Measurements from ENCODE around the gene CYP17A1.

CYP17A1 gene, protein sequence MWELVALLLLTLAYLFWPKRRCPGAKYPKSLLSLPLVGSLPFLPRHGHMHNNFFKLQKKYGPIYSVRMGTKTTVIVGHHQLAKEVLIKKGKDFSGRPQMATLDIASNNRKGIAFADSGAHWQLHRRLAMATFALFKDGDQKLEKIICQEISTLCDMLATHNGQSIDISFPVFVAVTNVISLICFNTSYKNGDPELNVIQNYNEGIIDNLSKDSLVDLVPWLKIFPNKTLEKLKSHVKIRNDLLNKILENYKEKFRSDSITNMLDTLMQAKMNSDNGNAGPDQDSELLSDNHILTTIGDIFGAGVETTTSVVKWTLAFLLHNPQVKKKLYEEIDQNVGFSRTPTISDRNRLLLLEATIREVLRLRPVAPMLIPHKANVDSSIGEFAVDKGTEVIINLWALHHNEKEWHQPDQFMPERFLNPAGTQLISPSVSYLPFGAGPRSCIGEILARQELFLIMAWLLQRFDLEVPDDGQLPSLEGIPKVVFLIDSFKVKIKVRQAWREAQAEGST

DNA sequence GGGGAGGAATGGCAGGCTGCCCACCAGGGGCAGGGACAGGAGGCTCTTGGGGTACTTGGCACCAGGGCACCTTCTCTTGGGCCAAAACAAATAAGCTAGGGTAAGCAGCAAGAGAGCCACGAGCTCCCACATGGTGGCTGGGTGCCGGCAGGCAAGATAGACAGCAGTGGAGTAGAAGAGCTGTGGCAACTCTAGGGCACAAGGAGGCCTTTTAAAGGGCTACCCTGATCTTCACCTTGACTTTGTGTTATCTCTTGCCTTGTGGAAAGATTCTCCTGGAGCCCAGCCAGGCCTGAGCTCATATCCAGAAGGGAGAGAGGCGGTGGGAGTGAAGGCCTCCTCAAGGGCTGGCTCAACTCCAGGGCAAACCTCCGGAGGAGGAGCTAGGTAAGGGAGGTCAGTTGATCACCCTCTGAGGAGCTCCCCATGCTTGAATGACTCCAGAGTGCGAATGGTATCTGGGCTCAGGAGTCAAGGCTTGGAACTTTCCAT is at the start of gene CYP17A1:
Gene CYP17A1 (minus strand): TSS at position 184 of the 492 bp plus-strand sequence. CDS start 52 bp downstream, at position 132.
- no peak within 1 kb of the TSS for H3K9ac ChIP-seq (ENCODE audit: low read length)

DNA sequence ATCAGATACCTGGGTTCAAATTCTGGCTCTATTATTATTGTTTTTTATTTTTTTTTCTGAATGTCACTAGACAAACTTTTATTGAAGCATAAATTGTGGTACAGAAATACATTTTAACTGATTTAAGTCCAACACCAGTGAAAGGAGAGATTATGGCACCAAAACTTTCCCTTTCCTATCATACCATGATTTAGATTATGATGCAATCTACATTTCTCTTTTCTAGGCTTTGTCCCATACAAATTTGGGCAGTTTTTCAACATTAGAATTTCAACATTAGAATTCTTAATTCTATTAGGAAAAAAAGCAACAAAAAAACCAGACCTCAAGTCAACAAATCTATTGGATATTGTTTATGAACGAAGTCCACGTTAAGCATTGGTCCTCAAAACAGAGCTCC is 43.0 kb upstream of the CYP17A1 start:
- no peak overlapping the region for H3K4me3 ChIP-seq (ENCODE audit: low read length)
- H3K27me3 ChIP-seq (ENCODE audit: control insufficient read depth, insufficient read depth, low read length): no peaks in the 10 kb centered on the region
- H3K9ac ChIP-seq (ENCODE audit: low read length): no peak overlapping the region
- no peaks in the 10 kb centered on the region for H3K36me3 ChIP-seq (ENCODE audit: control insufficient read depth, insufficient read depth, low read length)
- no peaks in the 10 kb centered on the region for H3K9me3 ChIP-seq (ENCODE audit: control insufficient read depth, low read length)
- H3K4me1 ChIP-seq (ENCODE audit: control insufficient read depth, insufficient read depth, low read length): no peaks in the 10 kb centered on the region

More for the DNA sequence above, at the start of gene CYP17A1:
- peaks cover 14% of the 10 kb centered on the region for H3K4me1 ChIP-seq (ENCODE audit: control insufficient read depth, insufficient read depth, low read length)
- H3K4me3 ChIP-seq (ENCODE audit: low read length): no peak within 1 kb of the TSS
- no peaks in the 10 kb centered on the region for H3K36me3 ChIP-seq (ENCODE audit: control insufficient read depth, insufficient read depth, low read length)
- H3K9me3 ChIP-seq (ENCODE audit: control insufficient read depth, low read length): peaks cover 6% of the 10 kb centered on the region
- H3K27me3 ChIP-seq (ENCODE audit: control insufficient read depth, insufficient read depth, low read length): no peaks in the 10 kb centered on the region

DNA sequence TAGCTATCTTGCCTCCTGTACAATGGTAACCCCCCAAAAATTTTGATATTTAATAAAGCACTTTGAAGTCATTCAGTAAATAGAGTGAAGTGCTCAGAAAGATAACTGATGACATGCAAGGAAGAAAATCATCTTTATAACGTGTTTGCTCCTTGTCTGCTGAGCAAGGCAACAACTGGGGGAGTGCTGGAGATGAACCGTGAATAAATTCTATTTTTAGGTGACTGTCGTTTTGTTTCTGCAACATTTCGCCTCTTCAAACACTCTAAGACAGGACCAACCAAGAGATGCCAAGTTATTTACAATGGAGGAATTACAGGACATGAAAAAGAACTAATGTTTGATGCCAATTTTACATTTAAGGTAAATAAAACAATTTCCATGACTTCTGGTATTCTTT is 41.4 kb upstream of the CYP17A1 start:
- Histone ChIP-seq H3K9me3 (ENCODE audit: control insufficient read depth, low read length) (no peaks in the 10 kb centered on the region), H3K36me3 (ENCODE audit: control insufficient read depth, insufficient read depth, low read length) (no peaks in the 10 kb centered on the region), H3K9ac (ENCODE audit: low read length) (no peak overlapping the region), H3K27me3 (ENCODE audit: control insufficient read depth, insufficient read depth, low read length) (no peaks in the 10 kb centered on the region), H3K4me3 (ENCODE audit: low read length) (no peak overlapping the region), H3K4me1 (ENCODE audit: control insufficient read depth, insufficient read depth, low read length) (no peaks in the 10 kb centered on the region)

DNA sequence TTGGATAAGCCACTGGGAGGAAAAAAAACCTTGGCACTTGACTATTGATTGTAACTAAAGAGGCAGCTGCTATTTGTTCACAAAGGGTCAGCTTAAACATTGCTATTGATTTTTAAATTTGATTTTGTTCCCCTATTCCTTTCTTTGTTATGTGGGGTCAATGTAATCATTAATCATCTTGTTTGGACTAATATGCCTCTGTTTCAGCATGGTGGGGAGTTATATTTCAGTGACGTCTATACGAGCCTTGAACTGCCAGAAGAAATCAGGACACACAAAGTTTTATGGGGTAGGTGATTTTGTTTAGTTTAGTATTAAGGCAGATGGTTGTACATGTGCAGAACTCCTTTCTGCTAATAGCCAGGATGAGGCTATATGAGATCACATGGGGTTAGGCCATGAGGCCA is 39.5 kb upstream of the CYP17A1 start:
- Histone ChIP-seq H3K36me3 (ENCODE audit: control insufficient read depth, insufficient read depth, low read length) (no peaks in the 10 kb centered on the region), H3K4me3 (ENCODE audit: low read length) (no peak overlapping the region), H3K9me3 (ENCODE audit: control insufficient read depth, low read length) (no peaks in the 10 kb centered on the region), H3K4me1 (ENCODE audit: control insufficient read depth, insufficient read depth, low read length) (no peaks in the 10 kb centered on the region), H3K27me3 (ENCODE audit: control insufficient read depth, insufficient read depth, low read length) (no peaks in the 10 kb centered on the region), H3K9ac (ENCODE audit: low read length) (no peak overlapping the region)

DNA sequence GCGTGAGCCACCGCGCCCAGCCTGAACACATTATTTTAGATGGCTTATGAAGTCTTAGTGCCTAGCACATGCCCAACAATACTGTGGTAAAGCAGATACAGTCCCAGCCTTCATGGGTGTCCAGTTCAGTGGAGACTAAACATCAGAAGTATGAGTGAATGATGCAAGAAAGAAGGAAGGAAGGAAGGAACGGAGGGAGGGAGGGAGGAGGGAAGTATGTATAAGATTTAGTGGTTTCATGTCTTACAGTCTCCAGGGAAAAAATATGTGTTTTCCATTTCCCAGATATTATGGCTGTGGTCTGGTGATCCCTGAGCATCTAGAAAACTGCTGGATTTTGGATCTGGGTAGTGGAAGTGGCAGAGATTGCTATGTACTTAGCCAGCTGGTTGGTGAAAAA is 35.0 kb upstream of the CYP17A1 start:
- H3K4me3 ChIP-seq (ENCODE audit: low read length): no peak overlapping the region
- H3K9ac ChIP-seq (ENCODE audit: low read length): no peak overlapping the region
- H3K4me1 ChIP-seq (ENCODE audit: control insufficient read depth, insufficient read depth, low read length): peaks cover 9% of the 10 kb centered on the region
- no peaks in the 10 kb centered on the region for H3K36me3 ChIP-seq (ENCODE audit: control insufficient read depth, insufficient read depth, low read length)
- H3K27me3 ChIP-seq (ENCODE audit: control insufficient read depth, insufficient read depth, low read length): peaks cover 8% of the 10 kb centered on the region
- no peaks in the 10 kb centered on the region for H3K9me3 ChIP-seq (ENCODE audit: control insufficient read depth, low read length)

DNA sequence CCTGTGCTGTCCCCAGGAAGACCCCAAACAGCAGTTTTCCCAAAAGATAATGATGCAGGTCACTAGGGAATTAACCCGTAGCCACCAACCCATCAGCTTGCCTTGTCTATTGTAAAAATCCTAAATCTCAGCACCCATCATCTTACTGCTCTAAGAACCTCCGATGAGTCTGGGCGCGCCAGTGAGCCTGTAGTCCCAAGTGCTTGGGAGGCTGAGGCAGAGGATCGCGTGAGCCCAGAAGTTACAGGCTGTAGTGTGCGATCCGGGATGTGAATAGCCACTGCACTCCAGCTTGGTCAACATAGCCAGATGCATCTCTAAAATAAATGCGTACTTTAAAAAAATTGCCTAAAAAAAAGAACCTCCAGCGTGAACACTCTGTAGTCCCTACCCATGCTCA is 33.0 kb upstream of the CYP17A1 start:
- no peaks in the 10 kb centered on the region for H3K36me3 ChIP-seq (ENCODE audit: control insufficient read depth, insufficient read depth, low read length)
- peaks cover 9% of the 10 kb centered on the region for H3K4me1 ChIP-seq (ENCODE audit: control insufficient read depth, insufficient read depth, low read length)
- H3K9me3 ChIP-seq (ENCODE audit: control insufficient read depth, low read length): no peaks in the 10 kb centered on the region
- no peak overlapping the region for H3K4me3 ChIP-seq (ENCODE audit: low read length)
- H3K27me3 ChIP-seq (ENCODE audit: control insufficient read depth, insufficient read depth, low read length): peaks cover 8% of the 10 kb centered on the region
- no peak overlapping the region for H3K9ac ChIP-seq (ENCODE audit: low read length)

DNA sequence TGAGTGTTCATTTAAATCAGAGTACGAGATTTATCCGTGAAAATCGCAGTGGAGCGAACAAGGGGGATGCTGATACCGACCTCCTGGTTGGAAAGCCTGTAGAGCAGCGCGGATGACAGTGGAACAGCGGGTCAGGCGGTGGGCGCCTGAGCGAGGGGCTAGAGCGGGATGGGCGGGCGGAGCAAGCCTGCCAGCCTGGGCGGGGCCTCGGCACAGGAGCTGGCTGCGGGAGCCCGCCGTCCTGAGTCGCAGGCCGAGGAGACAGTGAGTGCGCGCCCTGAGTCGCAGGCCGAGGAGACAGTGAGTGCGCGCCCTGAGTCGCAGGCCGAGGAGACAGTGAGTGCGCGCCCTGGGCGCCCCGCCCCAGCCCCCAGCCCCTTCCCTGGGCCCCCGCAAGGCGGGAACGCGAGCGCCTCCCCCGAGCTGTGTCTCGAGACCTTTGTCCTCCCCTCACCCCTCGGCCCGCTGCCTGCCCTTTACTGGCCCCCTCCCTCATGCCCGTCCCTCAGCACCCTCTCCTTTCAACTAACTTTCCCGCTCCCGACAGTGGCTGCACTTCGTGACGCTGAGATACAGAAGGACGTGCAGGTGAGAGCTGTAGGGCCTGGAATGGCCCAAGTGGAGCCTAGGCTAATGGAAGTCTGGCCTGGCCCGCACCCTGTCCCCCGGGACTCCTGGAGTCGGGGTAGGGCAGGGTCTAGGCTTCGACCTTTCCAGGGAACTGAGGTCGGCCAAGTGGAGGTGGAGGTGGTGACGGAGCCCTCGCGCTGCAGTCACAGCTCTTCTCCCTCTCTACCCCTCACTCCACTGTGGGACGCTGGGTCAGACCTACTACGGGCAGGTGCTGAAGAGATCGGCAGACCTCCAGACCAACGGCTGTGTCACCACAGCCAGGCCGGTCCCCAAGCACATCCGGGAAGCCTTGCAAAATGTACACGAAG is 32.3 kb upstream of the CYP17A1 start, which contains the start of gene AS3MT:
Gene AS3MT (plus strand): TSS at position 213 of the 941 bp plus-strand sequence. CDS start 123 bp downstream, at position 336.
- H3K4me1 ChIP-seq (ENCODE audit: control insufficient read depth, insufficient read depth, low read length): peaks cover 9% of the 10 kb centered on the region
- no peaks in the 10 kb centered on the region for H3K36me3 ChIP-seq (ENCODE audit: control insufficient read depth, insufficient read depth, low read length)
- peak within 1 kb of the TSS; percentile 64 for H3K9ac ChIP-seq (ENCODE audit: low read length)
- H3K9me3 ChIP-seq (ENCODE audit: control insufficient read depth, low read length): no peaks in the 10 kb centered on the region
- H3K27me3 ChIP-seq (ENCODE audit: control insufficient read depth, insufficient read depth, low read length): peaks cover 8% of the 10 kb centered on the region
- no peak within 1 kb of the TSS for H3K4me3 ChIP-seq (ENCODE audit: low read length)

DNA sequence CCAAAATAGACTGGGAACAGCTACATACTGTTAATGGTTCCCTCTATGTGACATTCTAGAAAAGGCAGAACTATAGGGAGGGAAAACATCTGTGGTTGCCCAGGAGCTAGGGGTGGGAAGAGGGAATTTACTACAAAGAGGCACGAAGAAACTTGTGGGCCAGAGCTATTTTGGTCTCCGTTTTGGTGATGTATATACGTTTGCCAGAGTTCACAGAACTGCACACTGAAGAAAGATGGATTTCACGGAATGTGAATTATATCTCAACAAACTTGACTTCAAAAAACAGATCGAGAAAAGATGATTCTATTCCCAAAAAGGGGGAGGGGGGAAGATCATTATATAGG is 31.7 kb upstream of the CYP17A1 start:
- H3K4me3 ChIP-seq (ENCODE audit: low read length): no peak overlapping the region
- H3K9ac ChIP-seq (ENCODE audit: low read length): peak overlapping the region; percentile 64
- H3K36me3 ChIP-seq (ENCODE audit: control insufficient read depth, insufficient read depth, low read length): no peaks in the 10 kb centered on the region
- peaks cover 9% of the 10 kb centered on the region for H3K4me1 ChIP-seq (ENCODE audit: control insufficient read depth, insufficient read depth, low read length)
- H3K9me3 ChIP-seq (ENCODE audit: control insufficient read depth, low read length): no peaks in the 10 kb centered on the region
- peaks cover 8% of the 10 kb centered on the region for H3K27me3 ChIP-seq (ENCODE audit: control insufficient read depth, insufficient read depth, low read length)

DNA sequence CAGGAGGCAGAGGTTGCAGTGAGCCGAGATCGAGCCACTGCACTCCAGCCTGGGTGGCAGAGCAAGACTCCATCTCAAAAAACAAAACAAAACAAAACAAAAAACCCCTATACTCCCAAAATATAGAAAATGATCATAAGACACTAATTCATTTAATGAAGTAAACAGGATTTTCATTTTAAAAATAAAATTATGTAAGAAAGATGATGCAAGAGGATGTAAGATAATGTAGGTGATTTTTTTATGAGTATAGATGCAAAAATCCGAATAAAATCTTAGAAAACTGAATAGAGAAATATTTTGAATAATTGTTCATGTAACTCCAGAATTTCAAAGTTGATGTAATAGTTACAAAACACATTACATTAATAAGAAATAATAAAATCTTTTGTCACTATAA is 28.4 kb upstream of the CYP17A1 start:
- H3K9me3 ChIP-seq (ENCODE audit: control insufficient read depth, low read length): no peaks in the 10 kb centered on the region
- no peaks in the 10 kb centered on the region for H3K36me3 ChIP-seq (ENCODE audit: control insufficient read depth, insufficient read depth, low read length)
- no peak overlapping the region for H3K9ac ChIP-seq (ENCODE audit: low read length)
- no peak overlapping the region for H3K4me3 ChIP-seq (ENCODE audit: low read length)
- H3K4me1 ChIP-seq (ENCODE audit: control insufficient read depth, insufficient read depth, low read length): peaks cover 9% of the 10 kb centered on the region
- peaks cover 8% of the 10 kb centered on the region for H3K27me3 ChIP-seq (ENCODE audit: control insufficient read depth, insufficient read depth, low read length)

DNA sequence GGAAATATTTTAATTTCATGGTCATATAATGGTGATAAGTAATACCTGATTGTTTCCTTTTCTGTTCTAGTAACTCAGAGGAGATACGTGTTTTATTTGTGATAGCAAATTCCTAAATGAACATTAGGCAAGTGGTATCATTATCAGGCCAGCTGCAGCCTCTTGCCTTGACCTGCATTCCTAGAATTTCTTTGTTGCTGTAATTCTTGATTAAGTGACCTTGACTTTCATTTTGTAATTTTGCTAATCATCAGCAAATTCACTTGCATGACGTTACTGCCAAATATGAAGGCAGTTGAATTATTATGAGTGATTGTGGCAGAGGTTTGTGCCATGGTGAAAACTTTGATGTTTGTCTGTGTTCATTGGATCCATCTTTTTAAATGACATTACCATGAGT is 26.4 kb upstream of the CYP17A1 start:
- H3K4me1 ChIP-seq (ENCODE audit: control insufficient read depth, insufficient read depth, low read length): no peaks in the 10 kb centered on the region
- H3K36me3 ChIP-seq (ENCODE audit: control insufficient read depth, insufficient read depth, low read length): no peaks in the 10 kb centered on the region
- no peaks in the 10 kb centered on the region for H3K9me3 ChIP-seq (ENCODE audit: control insufficient read depth, low read length)
- no peak overlapping the region for H3K4me3 ChIP-seq (ENCODE audit: low read length)
- H3K27me3 ChIP-seq (ENCODE audit: control insufficient read depth, insufficient read depth, low read length): no peaks in the 10 kb centered on the region
- no peak overlapping the region for H3K9ac ChIP-seq (ENCODE audit: low read length)

DNA sequence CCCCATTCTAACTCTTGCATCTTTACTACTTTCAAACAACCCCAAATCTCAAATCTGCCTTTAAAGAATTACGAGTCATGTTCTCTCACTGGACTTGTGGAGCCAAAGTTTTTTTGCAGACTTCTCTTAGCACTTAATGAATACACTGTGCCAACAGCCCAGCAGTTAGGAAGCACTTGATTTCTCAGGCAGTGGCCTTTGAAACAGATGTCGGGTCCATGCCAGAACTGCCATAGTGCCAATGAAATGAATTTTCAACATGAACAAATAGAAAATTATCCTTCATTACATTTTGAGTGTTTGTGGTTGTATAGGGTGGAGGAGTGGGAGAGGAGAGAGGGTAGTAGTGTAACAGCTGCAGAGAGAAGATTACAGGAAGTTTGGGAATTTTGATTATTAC is 22.7 kb upstream of the CYP17A1 start:
- Histone ChIP-seq H3K9me3 (ENCODE audit: control insufficient read depth, low read length) (no peaks in the 10 kb centered on the region), H3K9ac (ENCODE audit: low read length) (no peak overlapping the region), H3K36me3 (ENCODE audit: control insufficient read depth, insufficient read depth, low read length) (no peaks in the 10 kb centered on the region), H3K4me3 (ENCODE audit: low read length) (no peak overlapping the region), H3K27me3 (ENCODE audit: control insufficient read depth, insufficient read depth, low read length) (no peaks in the 10 kb centered on the region), H3K4me1 (ENCODE audit: control insufficient read depth, insufficient read depth, low read length) (no peaks in the 10 kb centered on the region)

All from mucosa of stomach (tissue), 1 donor.